Heart left ventricle (tissue), 16 donors: ENCODE measurements around the gene CHST11. TPM values are rescaled to one million over a fixed set of nuclear protein-coding genes. Genes with fewer than 3 reads are reported as not detected.

Source experiments
- ATAC-seq, 4 donors: fragments of 200-7000 bp; cut with Tn5 transposase; one replicate each; pipeline ENCODE4 v1.9.1; 2020 to 2022; ENCODE audit warnings: moderate library complexity in 4 of 4, mild to moderate bottlenecking in 3 of 4, moderate number of reproducible peaks in 1 of 4
- DNase-seq, 5 donors: peaks; one replicate each; pipeline ENCODE4 v3.0.0-alpha.2; 2020
- H3K27ac ChIP-seq, 12 donors: fragments of 200-600 bp; sonication (generic) in 4 of 12; one replicate each; pipeline versions ENCODE4 v1.5.0 to v1.8.0; 2016 to 2022; ENCODE audit warnings: mild to moderate bottlenecking in 2 of 12
- H3K27me3 ChIP-seq, 9 donors: fragments of 200-600 bp; sonication (generic) in 2 of 9; one replicate each; pipeline versions ENCODE4 v1.5.1 to v1.8.0; 2016 to 2022; ENCODE audit warnings: mild to moderate bottlenecking in 3 of 9
- H3K36me3 ChIP-seq, 9 donors: fragments of 200-600 bp; sonication (generic) in 2 of 9; one replicate each; pipeline versions ENCODE4 v1.5.0 to v1.8.0; 2018 to 2022; ENCODE audit warnings: mild to moderate bottlenecking in 2 of 9
- H3K4me1 ChIP-seq, 12 donors: fragments of 200-600 bp; sonication (generic) in 4 of 12; one replicate each; pipeline versions ENCODE4 v1.5.0 to v1.8.0; 2016 to 2022; ENCODE audit warnings: mild to moderate bottlenecking in 3 of 12
- H3K4me3 ChIP-seq, 12 donors: fragments of 200-600 bp; sonication (generic) in 4 of 12; one replicate each; pipeline versions ENCODE4 v1.5.0 to v1.8.0; 2017 to 2022; ENCODE audit warnings: mild to moderate bottlenecking in 9 of 12, moderate library complexity in 4 of 12
- H3K9me3 ChIP-seq, 12 donors: fragments of 200-600 bp; sonication (generic) in 4 of 12; one replicate each; pipeline versions ENCODE4 v1.5.0 to v1.8.0; 2016 to 2022; ENCODE audit warnings: mild to moderate bottlenecking in 1 of 12
- POLR2A ChIP-seq, 2 donors: fragments of 450-650 bp; IDR thresholded peaks; one replicate each; pipeline ENCODE4 v1.6.1; 2017; ENCODE audit warnings: antibody characterized with exemption in 2 of 2, mild to moderate bottlenecking in 2 of 2, moderate library complexity in 2 of 2
- WGBS, 4 donors: extraction: QIAGEN DNeasy Blood & Tissue Kit in 2 of 4; methylation state at CpG; one replicate each; pipeline versions ENCODE4 v1.1.5 to v1.1.7; 2013 to 2018; 5-methylcytosine and 5-hydroxymethylcytosine counted together
- intact Hi-C, 10 donors: fragments of 100-400 bp; cut with DNase I; formaldehyde crosslinking; loops; one replicate each; pipeline versions ENCODE4 v1.11.1 to v1.14.2; 2022
- polyA plus RNA-seq, 2 donors: library from polyadenylated mRNA; stranded (reverse); fragments of 200-250 nt; gene quantifications; one replicate each; pipeline ENCODE4 v1.2.3, GENCODE V29; 2013
- total RNA-seq, 9 donors: library from RNA; depleted of rRNA in 2 of 9; stranded (reverse); fragments of >200 nt in 2 of 9; fragmentation: NEBNext Ultra II Directional in 3 of 9; extraction: Animal tissue kit (Norgen Biotek cat#: 25700) in 3 of 9; gene quantifications; one replicate each; pipeline versions ENCODE4 v1.1.0 to v1.2.4, GENCODE V29; 2016 to 2023
- TF ChIP-seq, protein P1 (sequence below), 12 donors: fragments of 200-600 bp; sonication (generic) in 4 of 12; IDR thresholded peaks; one replicate each; pipeline versions ENCODE4 v1.5.0 to v1.8.0; 2018 to 2022; ENCODE audit warnings: antibody characterized with exemption in 12 of 12, mild to moderate bottlenecking in 5 of 12
- donor health status: ischemic (EF 13 %, LVEDD 7.1; RV severe dilation, severe dysfunction).
- donor health status: healthy with polysubstance abuse.
- donor health status: DM: no; HTN: yes; CAD: no.
- donor health status: DM: no; HTN: no; CAD: no.
- donor health status: ischemic (EF 25% LVEDD 6.9; RV normal size, moderate dysfunction).
- donor health status: ischemic (EF 25% LVEDD 5.7; RV mildly dilated, moderate dysfunction).
- donor health status: healthy.
- donor health status: DM: yes; HTN: yes; CAD: no.
- donor health status: ischemic (EF 35%, LVEDD 5.7; RV mildly dilated, moderate dysfunction).
- donor health status: nonischemic (EF 11% LVEDD 7.7; RV severe dilation, severe dysfunction).
- donor health status: DM: yes; HTN: yes; CAD: no.
- donor health status: PGD.
- donor health status: ischemic (EF 29% LVEDD 5.4; RV normal size, mild dysfunction).
- donor health status: nonischemic (EF 23%, LVEDD 6.1; RV moderate dilation, normal function).

CHST11 gene
- total and polyA plus RNA-seq, 11 donors, result 1.1 to 16.9 (median 3.4) TPM

GRCh38 chr12:104426926-104427546 lies 29.7 kb upstream of the CHST11 start:
- intact Hi-C loops, result no loop called here
- DNase-seq (no peak), ATAC-seq (no peak)
- WGBS, 4 donors, result 73 to 75% (median 74%) methylated on average over 4 of the region's 4 CpGs
- no peaks in the 10 kb centered on the region for H3K4me1 ChIP-seq
- H3K27ac ChIP-seq, result no peak overlapping the region
- H3K36me3 ChIP-seq, result no peaks in the 10 kb centered on the region
- no peaks in the 10 kb centered on the region for H3K9me3 ChIP-seq
- TF ChIP-seq POLR2A (IDR thresholded peaks at IDR 0.05), result no peak
- TF ChIP-seq, protein P1, sequence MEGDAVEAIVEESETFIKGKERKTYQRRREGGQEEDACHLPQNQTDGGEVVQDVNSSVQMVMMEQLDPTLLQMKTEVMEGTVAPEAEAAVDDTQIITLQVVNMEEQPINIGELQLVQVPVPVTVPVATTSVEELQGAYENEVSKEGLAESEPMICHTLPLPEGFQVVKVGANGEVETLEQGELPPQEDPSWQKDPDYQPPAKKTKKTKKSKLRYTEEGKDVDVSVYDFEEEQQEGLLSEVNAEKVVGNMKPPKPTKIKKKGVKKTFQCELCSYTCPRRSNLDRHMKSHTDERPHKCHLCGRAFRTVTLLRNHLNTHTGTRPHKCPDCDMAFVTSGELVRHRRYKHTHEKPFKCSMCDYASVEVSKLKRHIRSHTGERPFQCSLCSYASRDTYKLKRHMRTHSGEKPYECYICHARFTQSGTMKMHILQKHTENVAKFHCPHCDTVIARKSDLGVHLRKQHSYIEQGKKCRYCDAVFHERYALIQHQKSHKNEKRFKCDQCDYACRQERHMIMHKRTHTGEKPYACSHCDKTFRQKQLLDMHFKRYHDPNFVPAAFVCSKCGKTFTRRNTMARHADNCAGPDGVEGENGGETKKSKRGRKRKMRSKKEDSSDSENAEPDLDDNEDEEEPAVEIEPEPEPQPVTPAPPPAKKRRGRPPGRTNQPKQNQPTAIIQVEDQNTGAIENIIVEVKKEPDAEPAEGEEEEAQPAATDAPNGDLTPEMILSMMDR (IDR thresholded peaks at IDR 0.05), result no peak
- no peak overlapping the region for H3K4me3 ChIP-seq
- no peaks in the 10 kb centered on the region for H3K27me3 ChIP-seq

- Histone ChIP-seq H3K4me3 (no peak overlapping the region), H3K27ac (no peak overlapping the region), H3K27me3 (no peaks in the 10 kb centered on the region), H3K36me3 (no peaks in the 10 kb centered on the region), H3K4me1 (no peaks in the 10 kb centered on the region), H3K9me3 (no peaks in the 10 kb centered on the region)
- 93 to 100% (median 99%) methylated on average over 1 of the region's 1 CpG for WGBS, 4 donors
- ATAC-seq (no peak), DNase-seq (no peak)
- no peak for TF ChIP-seq POLR2A (IDR thresholded peaks at IDR 0.05)
- TF ChIP-seq, protein P1 (IDR thresholded peaks at IDR 0.05), result no peak
- intact Hi-C loops, result no loop called here
These were observed 29.2 kb upstream of the CHST11 start for GRCh38 chr12:104427547-104427938.

- intact Hi-C loops, result no loop called here
- Histone ChIP-seq H3K27me3 (no peaks in the 10 kb centered on the region), H3K36me3 (no peaks in the 10 kb centered on the region), H3K4me3 (no peak overlapping the region), H3K9me3 (no peaks in the 10 kb centered on the region), H3K4me1 (no peaks in the 10 kb centered on the region), H3K27ac (no peak overlapping the region)
- no peak for DNase-seq
- no peak for TF ChIP-seq POLR2A (IDR thresholded peaks at IDR 0.05)
- TF ChIP-seq, protein P1 (IDR thresholded peaks at IDR 0.05), result no peak
- WGBS, 4 donors, result 90 to 94% (median 92%) methylated on average over 10 of the region's 10 CpGs
- no peak for ATAC-seq
These were observed 23.7 kb upstream of the CHST11 start for GRCh38 chr12:104433061-104433460.

- H3K4me1 ChIP-seq, result no peaks in the 10 kb centered on the region
- H3K36me3 ChIP-seq, result no peaks in the 10 kb centered on the region
- no peak overlapping the region for H3K27ac ChIP-seq
- H3K4me3 ChIP-seq, result no peak overlapping the region
- no peaks in the 10 kb centered on the region for H3K27me3 ChIP-seq
- no peak for TF ChIP-seq POLR2A (IDR thresholded peaks at IDR 0.05)
- TF ChIP-seq, protein P1 (IDR thresholded peaks at IDR 0.05), result no peak
- ATAC-seq, result no peak
- no peaks in the 10 kb centered on the region for H3K9me3 ChIP-seq
- intact Hi-C loops, result no loop called here
- DNase-seq, result no peak
- WGBS, 4 donors, result 85 to 93% (median 86%) methylated on average over 1 of the region's 1 CpG
These were observed 22.6 kb upstream of the CHST11 start for GRCh38 chr12:104434129-104434528.
